ENCODE data around the gene KIAA0319L. TPM values are rescaled to one million over a fixed set of nuclear protein-coding genes. Genes with fewer than 3 reads are reported as not detected.
A peak's percentile ranks its signal among the peaks of the same experiment; 100 is the strongest.

Gene KIAA0319L
- total and polyA plus RNA-seq, 2 donors (not counting 3 experiments of a cell fraction or from before 2014, with no cell fraction given): 31.4 to 43.4 TPM

DNA sequence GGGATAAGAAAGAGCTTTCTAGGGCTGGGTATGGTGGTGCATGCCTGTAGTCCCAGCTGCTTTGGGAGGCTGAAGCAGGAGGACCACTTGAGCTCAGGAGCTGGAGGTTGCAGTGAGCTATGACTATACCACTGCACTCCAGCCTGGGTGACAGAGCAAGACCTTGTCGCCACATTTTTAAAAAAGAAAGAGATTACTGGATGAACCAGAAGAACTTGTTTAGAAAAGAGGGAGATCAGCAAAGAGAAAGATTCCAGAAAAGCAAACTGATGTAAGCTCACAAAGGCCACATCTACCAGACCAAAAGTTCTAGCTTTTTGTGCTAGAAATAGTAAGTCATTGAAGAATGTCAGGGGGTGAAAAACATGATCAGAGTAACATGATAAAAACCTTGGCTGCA, 117.6 kb downstream of the KIAA0319L start:
- H3K4me2 ChIP-seq (ENCODE audit: insufficient read depth, low read length): no peak overlapping the region
- H3K27me3 ChIP-seq (ENCODE audit: control insufficient read depth in 2 of 2, insufficient read depth in 2 of 2, low read length in 2 of 2): no peaks in the 10 kb centered on the region
- CTCF ChIA-PET: interaction anchor here (2.5 to 4.6 kb wide), 2 partner anchors 12 to 125 kb away, joined by 9 to 28 read pairs; no protein-coding TSS in a partner anchor
- no peak overlapping the region for H2AFZ ChIP-seq (ENCODE audit: low read depth, low read length)
- dilution Hi-C loops (cut with MboI; ENCODE audit: extremely low pct_ligation_motif_present, low sequenced_read_pairs) (no loop called here), intact Hi-C loops (cut with micrococcal nuclease) (no loop called here)
- H3K4me1 ChIP-seq (ENCODE audit: control insufficient read depth, extremely low read depth, insufficient read depth, low read length): no peaks in the 10 kb centered on the region
- H3K79me2 ChIP-seq (ENCODE audit: control insufficient read depth, insufficient read depth, low read length): no peaks in the 10 kb centered on the region
- POLR2A ChIA-PET: no interaction called here
- H3K36me3 ChIP-seq (ENCODE audit: control insufficient read depth in 2 of 2, extremely low read depth in 1 of 2, insufficient read depth in 2 of 2, low read length in 2 of 2): peaks cover 0 to 27% of the 10 kb centered on the region in 2 experiments
- DNase-seq (ENCODE audit: low read depth, low spot score): no peak
- no peak overlapping the region for H3K27ac ChIP-seq (ENCODE audit: insufficient read depth, low read depth, low read length)
- no peaks in the 10 kb centered on the region for H3K9me1 ChIP-seq (replicated peaks; ENCODE audit: control insufficient read depth, extremely low read depth, insufficient read depth, low read length)
- no TSS peak for BruUV-seq (replicated peaks)
- no peaks in the 10 kb centered on the region for H3K9me3 ChIP-seq (replicated peaks; ENCODE audit: control insufficient read depth, insufficient read depth, low read length)
- no peak overlapping the region for H3K9ac ChIP-seq (replicated peaks; ENCODE audit: extremely low read depth, insufficient read depth, low read length)
- no peaks in the 10 kb centered on the region for H4K20me1 ChIP-seq (replicated peaks; ENCODE audit: control insufficient read depth, extremely low read depth, insufficient read depth, low read length)
- FAIRE-seq: peak; percentile 21
- H3K4me3 ChIP-seq (replicated peaks in 1 of 3; ENCODE audit: insufficient read depth in 1 of 3, low read depth in 1 of 3, low read length in 3 of 3): no peak overlapping the region
- TF ChIP-seq, protein P1, sequence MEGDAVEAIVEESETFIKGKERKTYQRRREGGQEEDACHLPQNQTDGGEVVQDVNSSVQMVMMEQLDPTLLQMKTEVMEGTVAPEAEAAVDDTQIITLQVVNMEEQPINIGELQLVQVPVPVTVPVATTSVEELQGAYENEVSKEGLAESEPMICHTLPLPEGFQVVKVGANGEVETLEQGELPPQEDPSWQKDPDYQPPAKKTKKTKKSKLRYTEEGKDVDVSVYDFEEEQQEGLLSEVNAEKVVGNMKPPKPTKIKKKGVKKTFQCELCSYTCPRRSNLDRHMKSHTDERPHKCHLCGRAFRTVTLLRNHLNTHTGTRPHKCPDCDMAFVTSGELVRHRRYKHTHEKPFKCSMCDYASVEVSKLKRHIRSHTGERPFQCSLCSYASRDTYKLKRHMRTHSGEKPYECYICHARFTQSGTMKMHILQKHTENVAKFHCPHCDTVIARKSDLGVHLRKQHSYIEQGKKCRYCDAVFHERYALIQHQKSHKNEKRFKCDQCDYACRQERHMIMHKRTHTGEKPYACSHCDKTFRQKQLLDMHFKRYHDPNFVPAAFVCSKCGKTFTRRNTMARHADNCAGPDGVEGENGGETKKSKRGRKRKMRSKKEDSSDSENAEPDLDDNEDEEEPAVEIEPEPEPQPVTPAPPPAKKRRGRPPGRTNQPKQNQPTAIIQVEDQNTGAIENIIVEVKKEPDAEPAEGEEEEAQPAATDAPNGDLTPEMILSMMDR (IDR thresholded peaks at IDR 0.05; ENCODE audit: extremely low read depth in 1 of 2, insufficient read depth in 1 of 2, low read depth in 1 of 2, low read length in 2 of 2): no peak
- TF ChIP-seq, protein P2, sequence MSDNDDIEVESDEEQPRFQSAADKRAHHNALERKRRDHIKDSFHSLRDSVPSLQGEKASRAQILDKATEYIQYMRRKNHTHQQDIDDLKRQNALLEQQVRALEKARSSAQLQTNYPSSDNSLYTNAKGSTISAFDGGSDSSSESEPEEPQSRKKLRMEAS (IDR thresholded peaks at IDR 0.05; ENCODE audit: insufficient read depth, insufficient read length): no peak
- TF ChIP-seq FOS (IDR thresholded peaks at IDR 0.05; ENCODE audit: borderline replicate concordance, insufficient read depth, low read length) (no peak), POLR2A (IDR thresholded peaks at IDR 0.05; ENCODE audit: low read depth, low read length) (no peak), POLR2AphosphoS5 (IDR thresholded peaks at IDR 0.05; ENCODE audit: insufficient read depth, low read depth, low read length) (no peak), EZH2 (IDR thresholded peaks at IDR 0.05; ENCODE audit: borderline replicate concordance, low read depth, low read length, severe bottlenecking) (no peak), GATA2 (IDR thresholded peaks at IDR 0.05; ENCODE audit: insufficient read depth, insufficient read length, low read depth, low read length) (no peak), JUN (IDR thresholded peaks at IDR 0.05; ENCODE audit: borderline replicate concordance, insufficient read depth, insufficient read length, low read depth) (no peak), MYC (IDR thresholded peaks at IDR 0.05; ENCODE audit: low read depth, low read length) (no peak)
